SIG-M5 treated with dmso at 0.1 percent for 504 hours (cell line): ENCODE results near the gene C1orf50.
"Not testable (repeated sequence)": the region's sequence is repeated elsewhere in the genome, so short reads cannot be mapped to it uniquely, and the experiment has no call there.

Experiments
- DNase-seq: peaks from one replicate; lab custom pipeline; 2025; ENCODE audit not compliant: unreplicated experiment; lab: John Stamatoyannopoulos, UW

Gene C1orf50

DNA sequence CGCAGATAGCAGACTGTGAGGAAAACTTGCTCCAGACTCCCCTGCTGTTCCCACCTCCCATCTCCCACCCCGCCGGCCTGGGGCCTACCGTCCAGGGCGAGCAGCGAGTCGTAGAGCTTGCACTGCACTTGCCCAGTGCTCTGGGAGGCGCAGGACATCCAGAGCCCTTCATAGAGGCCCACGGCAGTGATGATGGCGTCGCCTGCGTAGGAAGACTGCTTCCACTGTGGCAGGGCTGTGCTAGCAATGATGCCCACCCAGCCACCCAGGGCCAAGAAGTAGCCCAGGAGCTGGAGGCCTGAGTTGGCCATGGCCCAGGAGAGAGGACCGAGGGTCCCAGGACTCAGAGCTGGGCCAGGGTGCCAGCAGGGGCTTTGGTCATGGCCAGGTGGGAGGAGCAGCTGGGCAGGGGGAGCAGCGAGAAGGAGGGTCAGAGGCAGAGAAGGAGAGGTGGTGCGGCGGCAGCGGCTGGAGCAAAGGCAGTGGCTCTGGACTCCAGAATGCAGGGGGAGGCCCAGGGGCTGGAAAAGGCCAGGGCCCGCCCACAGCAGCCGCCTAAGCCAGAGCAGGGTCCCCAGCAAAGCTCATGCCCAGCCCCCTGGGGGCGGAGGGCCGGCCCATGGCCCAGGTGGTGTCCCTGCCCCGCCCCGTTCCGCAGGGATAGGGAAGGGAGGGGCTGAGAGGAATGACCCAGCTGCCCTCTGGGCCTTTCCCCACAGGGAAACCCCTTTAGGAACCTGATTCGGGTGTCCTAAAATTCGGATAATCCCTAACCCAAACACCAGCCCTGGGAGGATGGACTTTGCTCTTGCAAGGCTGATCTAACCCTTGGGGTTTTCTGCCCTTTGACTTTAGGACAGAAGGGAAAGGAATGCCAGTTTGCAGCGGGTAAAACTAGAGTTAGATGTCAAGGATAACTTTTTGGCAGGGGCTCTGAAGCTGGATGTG, 27.0 kb upstream of the C1orf50 start, which contains the start of gene CLDN19:
TSS of gene CLDN19 (minus strand) at position 484 of the 948 bp plus-strand sequence. CDS start at position 311, 173 bp downstream.
- no peak for DNase-seq

DNA sequence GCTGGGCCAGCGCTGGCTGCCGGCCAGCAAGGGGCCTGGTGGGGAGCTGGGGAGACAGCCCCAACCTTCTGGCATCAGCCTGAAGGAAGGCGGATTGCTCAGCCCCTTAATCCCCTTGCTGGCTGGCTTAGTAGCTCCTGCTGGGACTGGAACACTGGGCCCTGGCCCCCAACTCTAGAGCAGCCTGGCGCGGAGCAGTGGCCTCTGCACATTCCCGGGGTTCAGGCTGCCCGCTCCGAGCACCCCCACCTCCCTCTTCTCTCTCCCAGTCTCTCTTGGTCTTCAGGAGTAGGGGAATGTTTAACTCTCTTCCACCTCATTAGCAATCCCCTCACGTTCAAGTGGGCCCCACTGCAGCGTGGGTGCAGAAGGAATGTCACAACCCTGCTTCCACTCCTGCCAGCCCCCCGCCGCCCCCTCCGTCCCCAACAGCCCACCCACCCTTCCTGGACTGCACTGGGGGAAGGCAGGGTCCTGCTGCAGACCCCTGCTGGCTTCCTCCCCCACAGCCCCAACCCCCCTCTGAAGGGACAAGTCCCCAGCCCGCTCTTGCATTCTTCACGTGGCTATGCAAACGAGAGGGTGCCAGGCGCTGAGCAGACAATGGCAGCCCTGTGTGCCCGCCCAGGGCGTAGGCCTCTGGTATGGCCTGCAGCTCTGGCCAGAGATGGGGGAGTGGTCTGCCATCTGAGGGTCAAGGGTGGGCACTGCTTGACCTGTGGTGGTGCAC, 26.0 kb upstream of the C1orf50 start:
- no peak for DNase-seq

DNA sequence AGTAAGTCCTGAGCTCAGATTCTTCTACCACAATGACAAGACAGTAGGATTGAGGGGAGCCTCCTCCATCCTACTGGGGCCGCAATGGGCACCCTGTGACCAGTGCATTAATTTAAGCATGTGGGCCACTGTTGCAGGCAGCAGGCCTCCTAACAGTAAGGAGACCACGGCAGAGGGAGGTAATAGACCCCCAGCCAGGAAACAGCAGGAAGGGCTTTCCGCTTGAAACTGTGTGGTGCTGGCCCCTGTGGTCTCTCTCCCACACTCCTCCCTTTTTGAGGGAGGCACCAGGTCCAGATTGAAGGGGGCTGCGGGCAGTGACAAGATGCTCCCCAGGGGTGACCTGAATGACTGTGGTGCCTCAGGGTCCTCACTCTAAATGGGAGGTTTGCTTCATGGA, 25.3 kb upstream of the C1orf50 start:
- no peak for DNase-seq

DNA sequence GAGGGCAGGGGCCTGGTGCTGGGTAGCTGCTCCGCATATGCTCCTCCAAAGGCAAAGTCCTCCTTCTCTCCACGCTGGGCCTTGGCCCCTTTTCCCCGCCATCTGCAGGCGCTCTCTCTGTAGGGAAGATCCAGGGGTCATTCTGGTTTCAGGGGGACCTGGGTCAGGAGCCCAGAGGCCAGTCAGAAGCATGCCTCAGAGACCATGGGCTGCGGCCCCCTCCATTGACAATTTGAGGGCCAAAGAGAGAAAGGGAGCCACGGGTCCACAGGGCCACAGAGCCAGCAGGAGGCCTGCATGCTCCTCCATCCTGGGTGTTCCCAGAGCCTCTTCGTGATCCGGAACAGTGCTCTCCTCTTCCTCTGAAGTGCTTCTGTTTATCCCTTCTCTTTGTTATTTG, 24.9 kb upstream of the C1orf50 start:
- no peak for DNase-seq

DNA sequence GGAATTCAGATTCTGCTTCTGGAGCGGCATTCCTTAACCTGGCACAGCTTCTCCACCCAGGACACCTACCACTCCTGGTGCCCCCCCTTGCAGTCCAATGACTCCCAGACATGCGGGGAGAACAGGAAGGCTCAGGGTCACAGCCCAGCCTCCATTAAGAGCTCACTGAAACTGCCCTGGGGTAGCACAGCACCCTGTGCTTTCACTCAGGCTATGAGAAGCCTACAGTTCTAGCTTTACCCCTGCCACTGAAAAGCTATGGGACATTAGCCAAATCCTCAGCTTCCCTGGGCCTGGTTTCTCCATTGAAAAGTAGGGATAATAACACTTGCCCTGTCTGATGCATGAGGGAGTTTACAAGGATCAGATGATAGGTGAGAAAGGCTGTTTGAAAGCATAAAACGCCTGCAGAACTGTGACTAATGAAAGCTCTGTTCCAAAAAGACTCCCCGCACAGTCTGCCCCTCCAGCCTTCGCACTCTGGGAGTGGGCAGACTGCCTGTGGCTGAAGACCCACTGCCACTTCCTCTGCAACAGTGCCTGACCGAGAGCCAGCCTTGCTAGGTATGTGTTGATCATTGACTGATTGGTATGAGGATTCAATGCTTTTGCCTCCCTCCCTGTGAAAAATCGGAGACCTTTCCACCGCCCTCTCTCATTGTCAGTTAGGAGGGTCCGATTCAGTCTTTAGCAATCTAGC, 24.3 kb upstream of the C1orf50 start:
- no peak for DNase-seq

DNA sequence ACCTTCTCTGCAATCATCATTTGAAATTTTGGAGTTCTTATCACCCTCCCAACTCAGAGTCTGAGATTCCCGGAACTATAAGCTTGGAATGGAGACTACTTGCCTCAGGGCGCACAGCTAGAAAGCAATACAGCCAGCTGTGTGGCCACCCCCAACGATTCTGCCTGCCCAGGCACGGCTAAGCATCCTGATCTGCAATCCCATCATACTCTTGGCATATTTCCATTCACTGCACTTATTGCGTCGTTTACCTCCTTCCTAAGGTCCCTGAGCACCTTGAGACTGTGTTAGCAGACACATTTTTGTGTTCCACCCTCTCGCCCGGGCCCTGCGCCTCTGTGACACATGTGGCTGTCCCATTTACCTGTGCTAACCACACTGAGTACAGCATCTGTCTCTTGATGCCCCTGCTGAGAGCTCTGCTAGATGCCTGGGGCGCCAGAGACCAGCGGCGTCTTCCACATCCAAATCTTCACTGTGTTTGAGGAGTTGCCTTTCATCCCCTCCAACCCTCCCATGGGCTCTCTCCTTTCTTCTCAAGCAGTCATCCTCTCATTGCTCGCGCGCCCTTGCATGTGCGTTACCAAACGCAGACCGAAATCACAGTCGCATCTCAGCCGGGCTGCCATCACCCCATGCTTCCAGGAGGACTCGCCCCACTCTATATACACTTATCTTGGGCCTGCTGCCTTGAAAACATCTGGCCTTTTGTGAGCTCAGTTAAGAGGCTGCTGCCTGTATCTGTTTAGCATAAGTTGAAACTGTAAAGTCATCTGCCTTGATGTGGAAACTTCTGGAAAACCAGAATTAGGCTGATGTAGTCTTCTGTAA, 23.5 kb upstream of the C1orf50 start:
- no peak for DNase-seq

DNA sequence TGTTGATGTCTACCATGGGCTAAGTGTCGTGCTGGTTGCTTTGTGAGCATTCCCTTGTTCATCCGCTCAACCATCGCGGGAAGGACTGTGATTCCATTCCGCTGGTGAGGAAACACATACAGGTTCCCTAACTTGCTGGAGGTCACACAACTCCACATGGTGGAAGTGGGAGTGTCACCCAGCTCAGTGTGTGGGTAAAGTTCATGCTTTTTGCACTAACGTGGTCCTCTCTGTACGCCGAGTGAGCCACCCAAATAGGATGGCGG, 23.0 kb upstream of the C1orf50 start:
- no peak for DNase-seq

DNA sequence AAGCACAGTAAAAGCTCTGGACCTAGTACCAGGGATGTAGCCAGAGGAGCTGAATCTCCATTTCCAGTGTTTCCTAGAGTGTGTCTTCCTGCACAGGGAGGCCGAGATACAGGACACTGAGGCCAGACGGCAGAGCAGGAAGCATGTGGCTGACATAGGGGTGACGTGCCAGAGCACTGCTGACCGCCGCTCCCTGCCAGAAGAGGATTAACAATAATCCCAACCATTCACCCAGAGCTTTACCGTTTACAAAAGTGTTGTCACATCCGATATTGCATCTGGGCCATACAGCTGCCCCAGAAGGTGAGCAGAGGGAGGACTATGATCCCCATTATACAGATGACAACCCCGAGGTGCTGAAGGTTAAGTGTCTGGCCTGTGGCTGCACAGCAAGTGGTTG, 21.2 kb upstream of the C1orf50 start:
- DNase-seq = no peak

DNA sequence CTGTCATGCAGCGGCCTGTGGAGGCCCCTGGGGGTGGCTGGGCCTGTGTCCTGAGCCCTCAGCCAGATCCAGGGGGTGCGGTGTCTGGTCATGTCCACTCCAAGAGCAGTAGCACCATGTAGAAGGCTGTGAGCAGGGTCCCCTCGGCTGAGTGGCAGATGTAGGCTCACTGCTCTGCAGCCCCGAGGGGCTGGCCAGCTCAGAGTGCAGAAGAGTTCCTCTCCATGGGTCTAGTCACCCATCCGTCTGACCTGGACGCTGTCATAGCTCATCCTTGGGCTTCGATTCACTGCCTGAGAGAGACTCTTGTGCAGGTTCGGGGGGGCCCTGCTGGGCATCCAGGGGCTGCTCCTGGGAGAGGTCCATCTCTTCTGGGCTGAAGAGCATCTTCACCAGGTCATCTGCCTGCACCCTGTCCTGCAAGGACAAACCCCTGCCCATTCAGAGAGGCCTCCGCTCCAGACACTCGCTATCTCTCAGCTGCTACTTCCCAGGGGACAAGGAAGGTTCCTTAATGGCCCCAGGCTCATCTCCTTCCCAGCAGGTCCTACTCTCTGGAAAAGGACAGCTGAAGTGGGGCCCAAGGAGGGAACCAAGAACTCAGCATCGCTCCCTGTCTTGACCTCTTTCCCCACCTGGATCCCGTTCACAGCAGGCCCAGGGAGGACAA, 20.5 kb upstream of the C1orf50 start:
- DNase-seq = no peak

DNA sequence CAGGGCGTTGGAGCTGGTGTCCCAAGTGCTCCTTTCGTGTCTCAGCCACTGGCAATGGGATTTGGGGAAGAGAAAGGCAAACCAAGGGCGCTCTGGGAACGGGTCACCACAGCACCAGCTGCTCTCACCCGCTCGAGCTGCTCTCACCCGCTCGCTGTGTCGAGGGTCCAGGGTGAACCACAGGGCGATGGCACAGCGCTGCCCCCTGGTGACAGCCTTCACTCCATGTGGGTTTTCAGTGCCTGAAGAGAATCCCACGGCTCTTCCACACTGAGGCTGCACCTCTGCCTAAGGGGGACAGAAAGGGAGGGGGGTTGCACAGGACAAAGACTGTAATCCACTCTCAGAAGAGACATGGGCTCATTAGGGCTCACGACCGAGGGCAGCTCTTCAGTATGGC, 19.9 kb upstream of the C1orf50 start:
- no peak for DNase-seq

DNA sequence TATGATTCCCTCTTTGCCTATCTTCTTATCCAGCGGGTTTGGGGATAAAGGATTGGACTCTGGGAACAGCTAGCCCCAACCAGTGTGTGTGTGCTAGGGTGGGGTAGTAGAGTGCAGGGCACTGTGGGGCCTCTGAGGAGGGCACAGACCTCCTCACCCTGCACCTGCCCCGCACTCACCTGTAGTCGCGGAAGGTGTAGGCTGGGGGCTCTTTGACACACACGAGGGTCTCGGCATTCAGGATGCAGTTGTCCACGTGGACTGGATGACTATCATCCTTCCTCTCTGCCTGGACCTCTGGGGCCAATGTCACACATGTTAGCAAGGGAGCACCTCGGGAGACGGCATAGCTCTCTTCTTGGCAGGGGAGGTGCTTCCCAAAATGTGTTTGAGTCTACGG, 19.0 kb upstream of the C1orf50 start:
- DNase-seq = no peak

DNA sequence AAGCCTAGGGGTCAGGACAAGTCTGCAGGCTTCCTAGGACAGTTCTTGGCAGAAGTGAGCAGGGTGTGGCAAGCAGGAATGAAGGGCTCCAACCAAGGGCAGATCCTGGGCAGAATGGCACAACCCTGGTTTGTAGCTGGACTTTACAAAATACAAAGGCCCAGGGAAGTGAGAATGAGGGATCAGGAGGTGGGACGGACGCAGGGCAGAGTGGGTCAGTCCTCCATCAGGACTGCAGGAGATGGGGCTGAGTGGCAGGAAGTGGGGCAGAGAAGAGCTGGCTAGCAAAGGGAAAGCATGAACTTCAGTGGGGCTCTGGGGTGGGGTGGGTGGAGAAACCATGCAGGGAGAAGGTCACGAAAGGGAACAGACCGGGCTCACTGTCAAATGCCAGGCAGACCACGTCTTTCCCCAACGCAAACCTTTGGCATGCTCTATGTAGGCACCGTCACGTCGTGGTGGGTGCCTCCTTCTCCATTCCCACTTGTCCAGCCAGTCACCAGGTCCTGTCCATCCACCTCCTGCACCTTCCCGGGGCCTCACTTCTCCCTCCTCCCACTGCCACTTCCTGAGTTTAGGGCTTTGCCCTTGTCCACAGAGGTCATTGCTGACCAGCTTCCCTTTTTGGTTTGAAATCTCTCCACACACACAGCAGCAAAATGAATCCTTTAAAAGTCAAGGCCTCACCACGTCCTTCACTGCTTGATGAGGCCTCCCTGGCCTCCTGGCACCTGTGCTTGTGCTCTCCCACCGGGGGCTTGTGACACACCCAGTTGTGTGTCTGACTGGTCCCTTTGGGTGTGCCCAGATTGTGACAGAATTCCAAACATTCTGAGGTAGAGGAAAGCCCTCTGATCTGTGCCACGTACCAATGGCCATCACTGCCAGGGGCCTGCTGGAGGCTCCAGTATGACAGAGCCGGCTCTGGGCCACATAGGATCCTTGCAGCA, 18.3 kb upstream of the C1orf50 start:
- DNase-seq = no peak

DNA sequence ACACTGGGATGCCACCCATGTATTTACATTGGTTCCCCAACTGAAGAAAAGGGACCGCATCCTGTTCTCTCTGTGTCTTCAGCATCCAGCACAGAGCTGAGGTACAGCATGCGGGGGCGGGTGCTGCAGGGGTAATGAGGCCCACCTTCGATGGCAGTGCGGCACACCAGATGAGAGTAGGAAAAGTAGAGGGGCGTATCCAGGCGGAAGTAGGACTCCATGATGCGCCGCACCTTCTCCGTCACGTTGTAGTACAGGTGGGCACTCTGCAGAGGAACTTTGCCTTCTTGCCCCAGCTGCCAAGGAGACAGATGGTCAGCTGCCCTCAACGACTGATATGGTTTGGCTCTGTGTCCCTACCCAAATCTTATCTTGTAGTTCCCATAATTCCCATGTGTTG, 17.0 kb upstream of the C1orf50 start:
- no peak for DNase-seq

DNA sequence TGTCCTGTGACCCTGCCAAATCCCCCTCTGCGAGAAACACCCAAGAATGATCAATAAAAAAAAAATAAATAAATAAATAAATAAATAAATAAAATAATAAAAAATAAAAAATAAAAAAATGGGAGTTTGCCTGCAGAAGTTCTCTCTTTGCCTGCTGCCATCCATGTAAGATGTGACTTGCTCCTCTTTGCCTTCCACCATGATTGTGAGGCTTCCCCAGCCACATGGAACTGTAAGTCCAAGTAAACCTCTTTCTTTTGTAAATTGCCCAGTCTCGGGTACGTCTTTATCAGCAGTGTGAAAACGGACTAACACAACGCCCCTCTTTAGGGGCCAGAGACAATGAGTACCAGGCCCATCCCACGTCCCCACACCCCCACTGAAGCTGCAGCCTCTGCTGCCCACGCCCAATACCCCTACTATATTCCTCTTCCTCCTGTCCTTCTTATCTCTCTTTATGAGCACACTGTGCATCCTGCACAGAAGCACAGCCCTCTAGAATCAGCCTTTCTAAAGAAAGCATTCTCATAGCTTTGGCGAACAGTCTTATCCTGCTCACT, 15.5 kb upstream of the C1orf50 start:
- not testable (repeated sequence) for DNase-seq

DNA sequence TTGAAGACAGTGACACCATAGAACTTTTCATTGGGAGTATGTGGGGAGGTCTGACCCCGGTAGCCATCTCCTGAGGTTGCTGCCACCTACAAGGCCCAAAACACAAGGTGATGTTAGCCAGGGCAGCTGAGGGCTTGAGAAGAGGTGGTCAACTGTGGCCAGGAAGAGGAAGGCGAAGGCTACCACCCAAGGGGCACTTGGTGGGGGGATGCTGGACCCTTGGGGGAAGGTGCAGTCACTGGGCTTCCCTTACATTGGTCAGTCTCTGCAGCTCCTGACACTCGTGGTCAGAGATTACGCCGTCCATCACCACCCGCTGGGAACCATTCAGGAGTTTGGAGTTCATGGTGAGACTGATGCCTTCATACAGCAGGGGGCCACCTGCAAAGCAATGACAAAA, 14.8 kb upstream of the C1orf50 start:
- DNase-seq = no peak

DNA sequence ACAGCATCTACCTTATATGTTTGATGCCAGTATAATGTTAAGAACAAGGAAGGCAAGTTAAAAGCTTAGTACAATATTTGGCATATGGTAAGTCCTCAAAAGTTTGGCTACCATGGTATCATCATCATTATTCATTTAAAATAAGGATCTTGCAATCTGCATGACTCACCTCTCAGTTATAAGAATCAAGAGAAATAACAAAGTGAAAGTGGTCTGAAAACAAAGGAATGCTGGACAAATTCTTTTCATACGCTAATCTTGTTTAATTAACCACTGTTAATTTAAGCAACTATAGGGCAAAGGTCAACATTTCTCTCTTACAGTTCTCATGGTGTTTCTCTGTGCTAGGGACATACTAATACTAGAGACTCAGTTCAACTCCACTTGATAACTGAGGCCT, 14.0 kb upstream of the C1orf50 start:
- no peak for DNase-seq

DNA sequence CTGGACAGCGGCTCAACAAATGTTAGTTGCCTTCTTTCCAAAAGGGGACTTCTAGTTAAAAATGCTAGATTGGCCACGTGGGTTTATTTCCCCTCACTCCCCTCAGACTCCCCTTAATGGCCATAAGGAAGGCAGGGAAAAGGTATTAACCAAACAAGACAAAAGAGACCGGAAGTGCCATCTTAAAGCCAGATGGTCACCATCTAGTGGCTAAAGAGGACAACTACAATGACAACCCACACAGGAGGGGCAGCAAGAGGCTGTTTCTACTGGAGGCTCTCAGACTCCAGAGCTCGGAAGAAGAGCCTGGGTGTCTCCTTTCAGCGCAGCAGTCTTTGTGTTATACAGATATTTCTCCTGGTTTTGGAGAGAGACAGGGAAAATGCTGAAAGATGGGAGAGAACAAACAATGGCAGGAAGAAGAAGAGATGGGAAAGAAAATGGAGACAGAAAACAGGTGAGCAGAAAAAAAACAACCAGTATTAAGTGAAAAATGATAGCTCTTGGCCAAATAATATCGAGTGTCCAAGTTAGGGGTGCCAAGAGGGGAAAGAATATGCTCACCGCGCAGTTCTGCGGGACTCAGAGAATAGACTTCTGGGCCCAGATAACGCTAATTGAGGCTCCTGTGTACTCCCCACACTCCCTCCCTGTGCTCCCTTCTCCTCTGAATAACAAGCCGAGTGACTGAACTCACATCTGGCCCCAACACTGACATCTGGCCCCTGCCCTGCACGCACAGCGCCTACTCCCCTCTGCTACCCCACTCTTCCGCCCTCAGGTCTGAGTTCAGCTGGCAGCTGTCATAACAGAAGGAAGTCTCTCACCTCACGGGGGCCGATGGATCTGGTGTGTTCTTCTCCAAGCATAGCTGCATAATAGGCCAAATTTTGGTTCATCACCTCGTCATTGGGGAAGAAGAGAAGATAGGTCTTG, 9.8 kb upstream of the C1orf50 start:
- DNase-seq = peak; percentile 78

DNA sequence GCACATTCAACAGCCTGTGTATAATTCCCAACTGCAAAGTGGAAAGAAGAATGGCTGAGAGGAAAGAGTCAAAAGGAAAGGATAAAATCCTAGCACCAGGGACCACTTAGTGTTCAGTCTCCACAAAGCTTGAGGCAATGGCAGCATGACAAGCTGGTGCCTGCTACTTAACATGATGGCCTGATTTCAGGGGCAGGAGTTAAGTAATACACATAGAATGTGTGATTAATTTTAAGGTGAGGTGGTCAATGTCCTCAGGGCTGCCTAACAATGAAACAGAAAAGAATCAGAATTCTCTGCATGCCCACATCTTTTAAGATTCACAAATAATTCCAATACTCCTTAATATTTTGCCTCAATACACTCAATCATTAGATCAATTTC, 9.2 kb upstream of the C1orf50 start:
- no peak for DNase-seq
